ENCODE results near the gene CYRIA.

DNA sequence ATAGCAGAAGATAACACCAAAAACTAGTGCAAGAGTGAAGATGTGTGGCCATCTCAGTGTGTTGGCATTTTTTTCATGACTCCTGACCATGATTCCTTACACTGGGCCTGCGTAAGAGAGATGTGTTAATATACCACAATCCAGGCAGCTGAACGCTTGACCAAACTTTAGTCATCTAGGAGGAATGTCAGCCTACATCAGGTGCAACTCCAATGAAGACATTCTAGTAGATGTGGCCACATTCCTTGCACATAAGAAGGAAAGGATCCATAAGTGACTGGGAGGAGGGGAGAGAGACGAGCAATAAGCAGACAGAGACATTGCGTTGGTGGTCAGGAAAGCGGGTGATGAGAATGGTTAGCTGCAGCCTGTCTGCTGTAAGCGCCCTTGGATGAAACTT lies 42.6 kb downstream of the CYRIA start:
- no peak for TF ChIP-seq GATA3 (IDR thresholded peaks at IDR 0.05; ENCODE audit: low read depth, low read length)
- TF ChIP-seq GATA2 (IDR thresholded peaks at IDR 0.05; ENCODE audit: low read depth, low read length), result no peak

Data from SH-SY5Y (cell line).